KOPT-K1 (cell line): ENCODE data around the gene SLC22A31.
A peak's percentile ranks its signal among the peaks of the same experiment; 100 is the strongest.
"Not testable (repeated sequence)": the region's sequence is repeated elsewhere in the genome, so short reads cannot be mapped to it uniquely, and the experiment has no call there.

Source experiments
- H3K27ac ChIP-seq: fragments of 200-600 bp; sonication (generic); 2 replicates; pipeline ENCODE4 v1.5.1; 2016; ENCODE audit warnings: antibody characterized with exemption, mild to moderate bottlenecking, low read depth, low read length; ENCODE audit not compliant: poor library complexity, severe bottlenecking
- H3K36me3 ChIP-seq: fragments of 200-600 bp; sonication (generic); 2 replicates; pipeline ENCODE4 v1.5.1; 2017; ENCODE audit warnings: antibody characterized with exemption, mild to moderate bottlenecking, low read length, moderate library complexity; ENCODE audit not compliant: insufficient read depth
- H3K9me3 ChIP-seq: fragments of 200-600 bp; sonication (generic); 2 replicates; pipeline ENCODE4 v1.5.1; 2017; ENCODE audit warnings: antibody characterized with exemption, low read length, mild to moderate bottlenecking; ENCODE audit not compliant: insufficient read depth, poor library complexity, severe bottlenecking

The SLC22A31 gene

DNA sequence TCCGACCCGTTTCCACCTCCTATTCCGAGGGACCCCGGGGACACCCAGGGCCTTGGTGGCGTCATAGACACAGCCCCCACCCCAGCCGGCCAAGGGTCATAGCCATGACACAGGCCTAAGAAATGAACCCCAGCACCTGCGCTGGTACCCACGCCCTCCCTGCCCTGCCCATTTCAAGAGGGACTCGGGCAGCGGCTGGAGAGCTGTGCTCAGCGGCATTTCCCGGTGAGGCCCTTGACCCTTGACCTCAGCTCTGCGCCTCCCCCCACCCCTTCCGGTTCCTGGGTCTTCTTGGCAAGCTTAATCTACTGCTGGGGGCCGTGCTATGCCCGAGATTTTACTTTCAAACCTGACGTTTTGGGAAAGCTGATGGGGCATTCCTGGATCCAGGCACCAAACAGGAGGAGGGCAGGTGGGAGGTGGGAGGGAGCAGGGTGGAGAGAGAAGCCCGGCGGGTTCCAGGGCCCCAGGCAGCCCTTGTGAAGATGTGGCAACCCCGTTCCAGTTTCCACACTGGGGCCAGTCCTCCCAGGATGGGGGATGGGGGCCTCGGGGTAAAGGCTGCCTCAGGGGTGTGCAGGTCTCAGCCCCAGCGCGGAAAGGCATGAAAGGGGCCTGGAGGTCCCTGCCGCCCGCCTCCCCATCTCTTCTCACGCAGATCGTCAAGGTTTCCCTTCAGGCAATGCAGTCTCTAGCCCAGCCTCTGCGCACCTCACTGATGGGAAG is at the start of gene SLC22A31:
TSS of gene SLC22A31 (minus strand) at position 414 of the 726 bp plus-strand sequence. CDS start at position 378, 36 bp downstream.
- Histone ChIP-seq H3K9me3 (no peaks in the 10 kb centered on the region), H3K36me3 (no peaks in the 10 kb centered on the region), H3K27ac (no peak within 1 kb of the TSS)

DNA sequence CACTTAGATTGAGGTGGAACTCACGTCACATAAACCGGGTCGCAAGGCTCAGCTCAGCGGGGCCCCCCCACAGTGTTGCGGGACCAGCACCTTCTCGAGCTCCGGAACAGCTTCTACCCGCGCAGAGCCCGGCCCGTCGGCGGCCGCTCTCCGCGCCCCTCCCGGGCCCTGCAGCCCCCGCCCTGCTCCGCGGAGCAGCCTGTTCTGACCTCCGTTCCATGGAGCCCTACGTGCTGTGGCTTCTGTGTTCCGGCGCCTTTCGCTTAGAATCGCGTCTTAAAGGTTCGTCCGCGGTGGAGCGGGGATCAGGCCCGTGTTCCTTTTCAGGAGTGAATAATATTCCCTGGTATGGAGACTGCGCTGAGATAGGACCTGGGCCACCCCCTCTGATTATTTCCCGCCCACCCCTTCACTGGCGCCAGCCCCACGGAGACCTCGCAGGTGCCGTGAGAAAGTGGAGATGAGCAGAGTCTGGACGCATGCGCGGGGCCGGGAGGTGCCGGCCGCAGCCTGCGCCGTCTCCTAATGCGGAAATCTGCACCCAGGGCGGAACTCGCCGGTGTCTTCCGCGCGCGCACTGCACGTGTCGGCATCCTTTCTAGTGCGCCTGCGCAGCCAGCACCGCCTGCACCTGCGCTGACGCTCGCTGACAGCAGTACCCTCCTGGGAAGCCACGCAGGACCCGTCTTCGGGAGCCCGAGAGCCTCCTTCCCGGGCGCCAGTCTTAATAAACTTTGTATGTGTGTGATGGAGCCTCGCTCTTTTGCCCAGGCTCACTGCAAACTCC is 48.1 kb upstream of the SLC22A31 start:
- H3K36me3 ChIP-seq = no peaks in the 10 kb centered on the region

DNA sequence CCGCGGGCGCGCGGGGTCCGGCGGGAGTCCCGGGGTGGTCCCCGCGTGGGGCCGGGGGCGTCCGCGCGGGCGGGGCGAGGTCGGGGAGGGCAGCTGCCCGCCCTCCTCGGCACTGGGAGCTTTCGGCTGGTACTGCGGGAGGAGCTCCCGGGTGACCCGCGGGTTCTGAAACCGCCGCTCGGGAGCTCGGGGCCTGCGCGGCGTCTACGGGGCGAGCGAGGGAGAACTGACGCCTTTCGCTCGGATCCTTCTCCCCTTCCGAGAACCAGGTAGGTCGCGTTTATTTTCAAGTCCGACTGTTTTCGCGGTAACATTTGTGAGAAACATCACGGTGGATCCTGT is 47.4 kb upstream of the SLC22A31 start:
- peaks cover 23% of the 10 kb centered on the region for H3K9me3 ChIP-seq
- not testable (repeated sequence) for H3K27ac ChIP-seq, H3K36me3 ChIP-seq

More for the DNA sequence above, 48.1 kb upstream of the SLC22A31 start:
- peaks cover 23% of the 10 kb centered on the region for H3K9me3 ChIP-seq
- no peak overlapping the region for H3K27ac ChIP-seq

DNA sequence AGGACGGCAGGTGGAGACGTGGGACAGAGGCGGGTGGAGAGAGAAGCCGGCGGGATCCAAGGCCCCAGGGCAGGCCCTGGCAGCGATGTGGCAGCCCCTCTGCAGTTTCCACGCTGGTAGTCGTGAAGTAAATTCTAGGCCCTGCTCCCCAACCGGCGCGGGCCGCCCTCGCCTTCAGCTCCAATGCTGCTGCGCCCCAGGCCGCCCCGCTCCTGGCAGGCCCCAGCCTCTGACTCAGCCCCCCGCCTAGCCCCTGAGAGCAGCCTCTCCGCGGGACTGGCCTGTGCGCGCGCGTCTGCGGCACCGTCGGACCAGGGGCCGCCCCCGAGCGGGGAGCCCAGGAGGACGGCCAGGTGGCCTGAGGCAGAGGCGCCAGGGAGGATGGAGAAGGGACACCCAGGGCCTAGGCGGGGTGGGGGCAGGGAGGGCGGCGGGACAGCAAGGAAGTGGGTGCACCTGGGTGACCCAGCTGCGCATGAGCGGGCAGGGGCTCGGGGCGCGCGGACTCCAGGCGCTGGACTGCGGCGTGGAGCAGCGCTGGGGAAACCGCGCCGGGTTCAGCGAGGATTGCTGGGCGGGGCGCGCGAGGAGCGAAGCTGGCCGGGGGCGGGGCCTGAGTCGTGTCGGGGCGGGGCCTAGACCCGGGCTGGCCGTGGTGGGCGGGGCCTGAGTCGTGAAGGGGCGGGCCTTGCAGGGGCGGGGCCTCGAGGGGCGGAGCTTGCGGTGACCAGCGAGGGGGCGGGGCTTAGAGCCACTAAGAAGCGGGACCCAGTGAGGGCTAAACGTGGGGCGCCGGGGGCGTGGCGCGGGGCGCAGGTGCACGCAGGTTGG is 46.8 kb upstream of the SLC22A31 start:
- H3K27ac ChIP-seq = no peak overlapping the region

DNA sequence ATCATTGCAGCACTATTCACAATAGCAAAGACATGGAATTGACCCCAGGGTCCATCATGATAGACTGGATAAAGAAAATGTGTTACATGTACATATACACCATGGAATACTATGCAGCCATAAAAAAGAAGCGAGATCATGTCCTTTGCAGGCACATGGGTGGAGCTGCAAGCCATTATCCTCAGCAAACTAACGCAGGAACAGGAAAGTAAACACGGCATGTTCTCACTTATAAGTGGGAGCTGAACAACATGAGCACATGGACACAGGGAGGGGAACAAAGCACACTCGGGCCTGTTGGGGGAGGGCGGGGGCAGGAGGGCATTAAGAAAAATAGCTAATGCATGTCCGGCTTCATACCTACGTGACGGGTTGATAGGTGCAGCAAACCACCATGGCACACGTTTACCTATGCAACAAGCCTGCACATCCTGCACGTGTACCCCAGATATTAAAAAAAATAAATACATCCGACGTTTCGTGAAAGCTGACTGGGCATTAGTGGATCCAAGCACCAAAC is 46.1 kb upstream of the SLC22A31 start:
- Histone ChIP-seq H3K27ac (no peak overlapping the region), H3K9me3 (peaks cover 23% of the 10 kb centered on the region), H3K36me3 (no peaks in the 10 kb centered on the region)

More for the DNA sequence above, 46.8 kb upstream of the SLC22A31 start:
- peaks cover 23% of the 10 kb centered on the region for H3K9me3 ChIP-seq
- no peaks in the 10 kb centered on the region for H3K36me3 ChIP-seq

DNA sequence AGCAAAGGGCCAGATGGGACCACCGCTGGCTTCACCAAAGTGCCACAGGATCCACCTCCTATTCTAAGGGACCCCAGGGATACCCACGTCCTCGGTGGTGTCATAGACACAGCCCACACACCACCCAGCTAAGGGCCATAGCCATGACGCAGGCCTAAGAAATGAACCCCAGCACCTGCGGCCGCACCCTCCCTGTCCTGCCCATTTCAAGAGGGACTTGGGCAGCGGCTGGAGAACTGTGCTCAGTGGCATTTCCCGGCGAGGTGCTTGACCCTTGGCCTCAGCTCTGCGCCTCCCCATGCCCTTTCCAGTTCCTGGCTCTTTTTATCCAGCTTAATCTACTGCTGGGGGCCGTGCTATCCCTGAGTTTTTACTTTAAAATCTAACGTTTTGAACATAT is 44.4 kb upstream of the SLC22A31 start:
- H3K36me3 ChIP-seq = no peaks in the 10 kb centered on the region
- H3K27ac ChIP-seq = no peak overlapping the region
- H3K9me3 ChIP-seq = peaks cover 13% of the 10 kb centered on the region

DNA sequence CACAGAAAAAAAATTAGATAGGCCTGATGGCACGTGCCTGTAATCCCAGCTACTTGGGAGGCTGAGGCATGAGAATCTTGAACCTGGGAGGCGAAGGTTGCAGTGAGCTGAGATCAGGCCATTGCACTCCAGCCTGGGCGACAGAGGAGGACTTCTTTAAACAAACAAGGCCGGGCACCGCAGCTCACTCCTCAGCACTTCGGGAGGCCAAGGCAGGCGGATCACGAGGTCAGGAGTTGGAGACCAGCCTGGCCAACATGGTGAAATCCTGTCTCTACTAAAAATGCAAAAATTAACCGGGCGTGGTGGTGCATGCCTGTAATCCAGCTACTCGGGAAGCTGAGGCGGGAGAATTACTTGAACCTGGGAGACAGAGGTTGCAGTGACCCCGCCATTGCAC is 43.9 kb upstream of the SLC22A31 start:
- peaks cover 12% of the 10 kb centered on the region for H3K9me3 ChIP-seq
- not testable (repeated sequence) for H3K36me3 ChIP-seq, H3K27ac ChIP-seq

DNA sequence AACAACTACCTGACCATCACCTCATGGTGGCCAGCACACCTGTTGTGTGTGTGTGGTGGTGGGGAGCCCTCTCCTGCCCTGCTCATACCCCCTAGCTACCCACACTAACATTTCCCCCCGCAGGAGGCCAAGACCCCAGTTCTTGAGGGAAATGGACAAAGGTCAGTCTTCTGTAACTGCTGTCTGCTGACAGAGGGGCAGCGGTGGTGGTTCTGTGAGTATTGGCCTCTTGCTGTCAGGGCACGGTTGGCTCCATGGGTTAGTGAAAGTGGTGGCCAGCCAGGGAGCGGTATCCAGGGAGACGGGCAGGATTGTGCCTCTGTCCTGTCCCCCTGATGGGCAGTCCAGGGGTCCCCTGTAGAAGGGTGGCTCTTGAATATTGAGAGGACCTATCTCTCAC is 43.3 kb upstream of the SLC22A31 start:
- Histone ChIP-seq H3K9me3 (peaks cover 7% of the 10 kb centered on the region), H3K36me3 (no peaks in the 10 kb centered on the region), H3K27ac (no peak overlapping the region)

DNA sequence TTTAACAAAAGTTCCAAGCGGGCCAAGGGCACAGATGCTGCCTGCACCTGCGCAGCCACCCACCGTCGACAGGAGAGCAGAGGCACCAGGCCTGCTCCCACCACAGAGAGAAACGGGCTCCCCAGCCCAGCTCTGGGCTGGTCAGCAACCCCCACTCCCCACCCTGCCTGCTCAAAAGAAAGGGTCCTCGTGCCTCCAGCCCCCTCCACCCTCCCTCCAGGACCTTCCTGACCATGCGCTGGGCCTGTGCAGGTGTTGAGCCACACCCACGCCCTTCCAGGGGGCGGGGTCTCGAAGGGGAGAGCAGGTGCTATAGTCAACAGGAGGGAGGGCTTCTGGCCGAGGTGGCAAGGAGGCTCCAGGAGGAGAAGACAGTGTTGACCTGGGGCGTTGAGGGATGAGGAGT is 42.5 kb upstream of the SLC22A31 start:
- H3K27ac ChIP-seq = no peak overlapping the region
- no peaks in the 10 kb centered on the region for H3K36me3 ChIP-seq
- H3K9me3 ChIP-seq = no peaks in the 10 kb centered on the region

DNA sequence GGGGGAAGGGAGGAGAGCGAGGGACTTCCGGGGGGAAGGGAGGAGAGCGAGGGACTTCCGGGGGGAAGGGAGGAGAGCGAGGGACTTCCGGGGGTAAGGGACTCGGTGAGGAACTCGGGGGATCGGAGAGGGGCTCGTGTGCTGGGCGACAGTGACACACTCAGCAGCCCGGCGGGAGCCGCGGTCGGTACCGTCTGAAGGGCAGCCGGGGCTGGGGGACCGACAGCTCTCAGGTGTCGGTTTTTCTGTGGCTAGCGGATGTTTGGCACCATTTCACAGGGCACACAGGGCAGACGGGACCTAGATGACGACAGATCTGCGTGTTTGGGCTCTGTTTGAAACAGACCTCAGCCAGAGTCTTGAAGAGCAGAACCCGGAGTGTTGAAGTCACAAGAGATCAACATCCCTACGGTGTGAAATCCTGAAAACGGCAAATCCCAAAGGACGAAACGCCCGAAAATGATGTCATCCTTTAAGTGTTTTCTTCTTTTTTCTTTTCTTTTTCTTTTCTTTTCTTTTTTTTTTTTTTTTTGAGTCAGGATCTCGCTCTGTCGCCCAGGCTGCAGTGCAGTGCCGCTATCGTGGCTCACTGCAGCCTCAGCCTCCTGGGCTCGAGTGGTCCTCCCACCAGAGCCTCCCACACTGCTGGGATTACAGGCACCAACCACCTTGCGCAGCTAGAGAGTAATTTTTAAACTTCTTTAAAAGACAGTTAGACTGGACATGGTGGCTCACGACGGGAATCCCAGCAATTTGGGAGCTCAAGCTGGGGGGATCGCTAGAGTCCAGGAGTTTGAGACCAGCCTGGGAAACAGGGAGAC is 41.1 kb upstream of the SLC22A31 start:
- Histone ChIP-seq H3K27ac (peak overlapping the region; percentile 75), H3K9me3 (no peaks in the 10 kb centered on the region), H3K36me3 (no peaks in the 10 kb centered on the region)

DNA sequence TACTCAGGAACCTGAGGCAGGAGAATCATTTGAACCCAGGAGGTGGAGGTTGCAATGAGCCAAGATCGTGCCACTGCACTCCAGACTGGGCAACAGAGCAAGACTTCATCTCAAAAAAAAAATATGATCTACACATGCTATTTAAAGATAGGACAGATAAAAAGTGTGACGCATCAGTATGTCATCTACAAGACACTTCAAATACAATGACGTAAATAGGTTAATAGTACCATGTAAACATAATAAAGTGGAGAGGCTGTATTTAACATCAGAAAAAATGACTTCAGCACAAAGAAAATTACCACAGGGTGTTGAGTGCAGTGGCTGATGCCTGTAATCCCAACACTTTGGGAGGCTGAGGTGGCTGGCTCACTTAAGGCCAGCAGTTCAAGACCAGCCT is 37.4 kb upstream of the SLC22A31 start:
- Histone ChIP-seq H3K9me3 (no peaks in the 10 kb centered on the region), H3K27ac (no peak overlapping the region), H3K36me3 (peaks cover 17% of the 10 kb centered on the region)

DNA sequence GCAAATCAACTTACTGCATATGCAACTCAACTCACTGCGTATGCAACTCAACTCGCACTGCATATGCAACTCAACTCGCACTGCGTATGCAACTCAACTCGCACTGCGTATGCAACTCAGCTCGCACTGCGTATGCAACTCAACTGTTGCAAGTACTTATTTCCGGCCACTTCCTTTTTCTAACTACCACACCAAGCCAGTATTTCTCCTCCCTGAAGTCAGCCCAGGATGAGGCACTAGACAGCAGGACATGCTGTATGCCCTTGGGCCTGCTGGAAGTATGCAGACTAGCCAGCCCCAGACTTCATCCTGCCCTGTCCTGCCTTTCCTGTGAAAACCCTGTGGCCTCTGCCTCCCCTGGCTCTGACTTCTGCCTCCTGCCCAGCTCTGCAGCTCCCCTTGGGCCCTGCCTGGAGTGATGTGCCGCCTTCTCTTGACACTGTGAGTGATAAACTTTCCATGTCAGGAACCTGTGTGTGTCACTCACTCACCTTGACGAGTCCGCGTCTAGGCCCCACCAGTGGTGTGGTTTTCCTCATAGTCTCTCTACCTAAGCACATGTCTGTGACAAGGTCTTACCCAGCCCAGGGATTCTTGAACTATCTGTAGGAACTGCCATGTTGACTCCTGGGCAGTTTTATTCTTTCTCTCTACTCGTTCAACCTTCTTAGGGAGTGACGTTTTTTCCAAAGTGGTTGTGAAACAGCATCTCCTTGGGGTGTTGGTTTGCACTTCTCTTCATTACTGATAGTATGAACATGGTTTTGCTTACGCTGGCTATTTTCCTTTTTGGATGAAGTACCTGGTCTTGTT is 33.5 kb upstream of the SLC22A31 start:
- Histone ChIP-seq H3K27ac (no peak overlapping the region), H3K9me3 (no peaks in the 10 kb centered on the region), H3K36me3 (peaks cover 55% of the 10 kb centered on the region)

DNA sequence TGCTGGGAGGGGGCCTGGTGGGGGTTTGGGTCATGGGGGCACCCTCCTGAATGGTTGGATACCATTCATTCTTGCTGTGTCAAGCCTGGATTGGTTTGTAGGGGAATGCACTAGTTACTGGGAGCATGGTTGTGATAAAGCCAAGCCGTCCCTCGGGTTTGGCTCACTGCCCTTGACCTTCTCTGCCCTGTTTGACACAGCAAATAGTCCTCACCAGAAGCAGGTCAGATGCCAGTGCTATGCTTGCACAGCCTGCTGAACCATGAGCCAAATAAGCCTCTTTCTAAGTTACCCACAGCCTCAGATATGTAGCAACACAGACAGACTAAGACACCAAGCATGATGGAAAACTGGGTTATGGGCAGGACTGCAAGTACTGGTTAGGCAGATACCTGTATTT is 31.8 kb upstream of the SLC22A31 start:
- Histone ChIP-seq H3K27ac (no peak overlapping the region), H3K9me3 (peaks cover 9% of the 10 kb centered on the region), H3K36me3 (peaks cover 73% of the 10 kb centered on the region)

DNA sequence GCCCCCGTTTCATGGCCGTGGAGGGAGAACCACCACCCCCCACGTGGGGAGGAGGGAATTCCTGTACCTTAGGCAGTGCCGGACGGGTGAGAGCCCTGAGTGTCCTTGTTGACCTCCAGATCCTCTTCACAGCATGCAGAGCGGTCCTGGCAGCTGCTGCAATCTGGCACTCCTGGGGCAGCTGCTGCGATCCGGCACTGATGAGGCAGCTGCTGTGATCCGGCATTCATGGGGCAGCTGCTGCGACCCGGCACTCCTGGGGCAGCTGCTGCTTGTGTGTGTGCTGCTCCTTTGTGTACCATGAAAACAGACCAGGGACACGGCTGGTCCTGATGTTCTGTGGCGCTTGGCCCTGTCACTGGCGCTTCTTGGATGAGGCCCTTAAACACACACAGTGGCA is 29.9 kb upstream of the SLC22A31 start:
- H3K9me3 ChIP-seq = peaks cover 16% of the 10 kb centered on the region
- peaks cover 92% of the 10 kb centered on the region for H3K36me3 ChIP-seq
- H3K27ac ChIP-seq = no peak overlapping the region
